ENCODE results near the gene TAS2R50. TPM values are rescaled to one million over a fixed set of nuclear protein-coding genes. Genes with fewer than 3 reads are reported as not detected.

TAS2R50 gene
- total and polyA plus RNA-seq, 10 of the 15 experiments (the other 5 are each of a cell fraction or from before 2014, with no cell fraction given), result 0.33 to 3.2 (median 1.6) TPM; not detected in 5

- BruUV-seq (replicated peaks), result no TSS peak
- in situ Hi-C loops (cut with MboI), result no loop called here
- SMC1A ChIA-PET (ENCODE audit: uncharacterized antibody, unreplicated experiment), result interaction anchor here (1.1 kb wide), 1 partner anchor 25 kb away, joined by 3 read pairs; no protein-coding TSS in a partner anchor
- POLR2A ChIA-PET, result interaction anchor here (0.7 kb wide), 2 partner anchors 57 to 528 kb away, joined by 4 to 5 read pairs; no protein-coding TSS in a partner anchor
- Histone ChIP-seq H3K9ac (ENCODE audit: control insufficient read depth, insufficient read depth, low read length) (no peak within 1 kb of the TSS), H4K20me1 (ENCODE audit: control insufficient read depth, insufficient read depth) (no peaks in the 10 kb centered on the region), H3K36me3 (ENCODE audit: control insufficient read depth in 2 of 2, insufficient read depth in 2 of 2, low read length in 1 of 2) (no peaks in the 10 kb centered on the region), H3K4me1 (ENCODE audit: control insufficient read depth, insufficient read depth, low read length) (no peaks in the 10 kb centered on the region), H3K4me2 (ENCODE audit: control insufficient read depth, insufficient read depth) (no peak within 1 kb of the TSS), H3K27me3 (replicated peaks in 1 of 2; ENCODE audit: control insufficient read depth in 2 of 2, insufficient read depth in 2 of 2, low read length in 1 of 2) (no peaks in the 10 kb centered on the region), H3K4me3 (no peak within 1 kb of the TSS), H3K79me2 (ENCODE audit: control insufficient read depth, insufficient read depth, low read length) (no peaks in the 10 kb centered on the region), H3K9me3 (replicated peaks; ENCODE audit: control insufficient read depth, insufficient read depth, low read length) (no peaks in the 10 kb centered on the region), H3K27ac (ENCODE audit: control insufficient read depth, insufficient read depth) (no peak within 1 kb of the TSS), H2AFZ (ENCODE audit: control insufficient read depth, low read depth, low read length) (no peak within 1 kb of the TSS)
- no peak for ATAC-seq
- no peak for DNase-seq (ENCODE audit: low read depth, low spot score)
- CTCF ChIA-PET, result no interaction called here
- RAD21 ChIA-PET (ENCODE audit: unreplicated experiment), result no interaction called here
- TF ChIP-seq IKZF1 (conservative IDR thresholded peaks at IDR 0.05) (no peak), ZBTB33 (IDR thresholded peaks at IDR 0.05) (no peak), MYB (IDR thresholded peaks at IDR 0.05; ENCODE audit: borderline replicate concordance, low read depth, low read length) (no peak), RELA (IDR thresholded peaks at IDR 0.05; ENCODE audit: borderline replicate concordance, partially characterized antibody) (no peak), MYC (IDR thresholded peaks at IDR 0.05; ENCODE audit: insufficient read depth, insufficient read length, insufficient replicate concordance, low read length, severe bottlenecking) (no peak), ZNF24 (IDR thresholded peaks at IDR 0.05) (no peak), PBX3 (IDR thresholded peaks at IDR 0.05; ENCODE audit: insufficient replicate concordance, low read depth, low read length) (no peak), NBN (IDR thresholded peaks at IDR 0.05) (no peak), EED (IDR thresholded peaks at IDR 0.05; ENCODE audit: low read depth) (no peak), GABPA (IDR thresholded peaks at IDR 0.05; ENCODE audit: low read depth) (no peak), YY1 (IDR thresholded peaks at IDR 0.05; ENCODE audit: low read depth, low read length) (no peak), FOXK2 (IDR thresholded peaks at IDR 0.05) (no peak), YBX1 (IDR thresholded peaks at IDR 0.05) (no peak), ZBED1 (IDR thresholded peaks at IDR 0.05; ENCODE audit: borderline replicate concordance) (no peak), MAX (IDR thresholded peaks at IDR 0.05; ENCODE audit: low read depth, low read length) (no peak)
- peak; percentile 31 for FAIRE-seq
- intact Hi-C loops (cut with micrococcal nuclease; ENCODE audit: unreplicated experiment), result no loop called here
- 94% methylated on average over 1 of the region's 1 CpG for WGBS (ENCODE audit: insufficient coverage, insufficient replicate concordance, low lambda C conversion rate, missing lambda C conversion rate)
Measured at GRCh38 chr12:10939163-10939562, 47.5 kb downstream of the TAS2R50 start, which contains the start of gene TAS2R14. Gene TAS2R14, minus strand, starts transcription at chr12:10939263. Its CDS starts 56 bp downstream, at chr12:10939207.

Measured in GM12878 (cell line).